B cell (primary cell): ENCODE results near the gene NOTCH1. TPM values are rescaled to one million over a fixed set of nuclear protein-coding genes. Genes with fewer than 3 reads are reported as not detected.

ENCODE experiments used
- ATAC-seq: fragments of 200-7000 bp; cut with Tn5 transposase; one replicate; pipeline ENCODE4 v1.10.0; 2021; ENCODE audit warnings: low read depth, mild to moderate bottlenecking, moderate number of reproducible peaks, moderate library complexity
- CTCF ChIA-PET: fragments of 350-600 bp; sonication (Branson Sonifier 250); formaldehyde crosslinking; loops from one replicate; lab custom pipeline; 2021; ENCODE audit warnings: antibody characterized with exemption, inconsistent platforms; lab: Charles Lee
- POLR2A ChIA-PET: fragments of 350-600 bp; sonication (Branson Sonifier 250); formaldehyde crosslinking; loops from one replicate; lab custom pipeline; 2021; ENCODE audit warnings: antibody characterized with exemption; lab: Charles Lee
- DNase-seq: peaks from one replicate; pipeline ENCODE4 v3.0.0; 2013
- H2AFZ ChIP-seq: 2 replicates; pipeline ENCODE4 v1.6.1; 2012; ENCODE audit warnings: mild to moderate bottlenecking, low read depth, low read length; ENCODE audit not compliant: insufficient read depth, poor library complexity, severe bottlenecking
- H3K27ac ChIP-seq, 2 donors: 1 replicate in 1 of 2; 2 replicates in 1 of 2; pipeline ENCODE4 v1.5.1; 2012 to 2013; ENCODE audit warnings: low read length in 2 of 2, mild to moderate bottlenecking in 2 of 2, moderate library complexity in 1 of 2
- H3K27me3 ChIP-seq, 4 experiments: fragments of 200-600 bp in 1 of 4; sonication (generic) in 1 of 4; replicated peaks in 1 of 4; 1 replicate in 2 of 4; 2 replicates in 2 of 4; pipeline versions ENCODE4 v1.6.1 to v1.7.0; 2013 to 2016; ENCODE audit warnings: low read length in 3 of 4, mild to moderate bottlenecking in 2 of 4, mixed read lengths in 1 of 4, moderate library complexity in 1 of 4; ENCODE audit not compliant: insufficient read depth in 4 of 4, control insufficient read depth in 3 of 4; ENCODE audit errors: control extremely low read depth in 1 of 4
- H3K36me3 ChIP-seq, 2 experiments: replicated peaks in 1 of 2; 1 replicate in 1 of 2; 2 replicates in 1 of 2; pipeline versions ENCODE4 v1.6.1 to v1.7.1; 2013; ENCODE audit warnings: low read length in 1 of 2; ENCODE audit not compliant: insufficient read depth in 2 of 2, control insufficient read depth in 1 of 2; ENCODE audit errors: control extremely low read depth in 1 of 2, extremely low read depth in 1 of 2
- H3K4me1 ChIP-seq, 2 donors: fragments of 200-600 bp in 1 of 2; sonication (generic) in 1 of 2; 1 replicate in 1 of 2; 2 replicates in 1 of 2; pipeline versions ENCODE4 v1.5.1 to v1.6.1; 2013 to 2017; ENCODE audit warnings: low read length in 2 of 2; ENCODE audit not compliant: control insufficient read depth in 2 of 2, insufficient read depth in 2 of 2
- H3K4me2 ChIP-seq: replicated peaks from 2 replicates; pipeline ENCODE3; 2012; ENCODE audit warnings: mild to moderate bottlenecking, low read depth, low read length; ENCODE audit not compliant: poor library complexity, severe bottlenecking
- H3K4me3 ChIP-seq, 5 experiments: fragments of 200-600 bp in 1 of 5; sonication (generic) in 1 of 5; 1 replicate in 3 of 5; 2 replicates in 2 of 5; pipeline versions ENCODE4 v1.5.1 to v1.7.0; 2011 to 2016; ENCODE audit warnings: low read length in 4 of 5, mild to moderate bottlenecking in 4 of 5, low read depth in 2 of 5, control low read depth in 1 of 5, moderate library complexity in 1 of 5; ENCODE audit not compliant: insufficient read depth in 1 of 5; ENCODE audit errors: control extremely low read depth in 1 of 5, extremely low read depth in 1 of 5
- H3K79me2 ChIP-seq: fragments of 200-600 bp; sonication (generic); one replicate; pipeline ENCODE4 v1.6.0; 2016; ENCODE audit warnings: low read length; ENCODE audit not compliant: control insufficient read depth, insufficient read depth
- H3K9ac ChIP-seq: fragments of 200-600 bp; sonication (generic); 2 replicates; pipeline ENCODE4 v1.6.1; 2017; ENCODE audit warnings: mild to moderate bottlenecking, low read length, moderate library complexity
- H3K9me3 ChIP-seq, 3 donors: one replicate each; pipeline versions ENCODE4 v1.6.1 to v1.7.1; 2013; ENCODE audit warnings: low read length in 2 of 3; ENCODE audit not compliant: control insufficient read depth in 2 of 3, insufficient read depth in 1 of 3; ENCODE audit errors: control extremely low read depth in 1 of 3
- H4K20me1 ChIP-seq: 2 replicates; pipeline ENCODE4 v1.6.0; 2012; ENCODE audit warnings: mild to moderate bottlenecking, low read length; ENCODE audit not compliant: insufficient read depth, control insufficient read depth, poor library complexity, severe bottlenecking
- H3K27ac Mint-ChIP-seq: one replicate; pipeline ENCODE4 v1.8.0; 2021; ENCODE audit warnings: mixed read lengths
- H3K27me3 Mint-ChIP-seq: one replicate; pipeline ENCODE4 v1.8.0; 2021; ENCODE audit warnings: mixed read lengths
- H3K4me1 Mint-ChIP-seq: one replicate; pipeline ENCODE4 v1.8.0; 2021; ENCODE audit warnings: mixed read lengths
- H3K4me3 Mint-ChIP-seq: one replicate; pipeline ENCODE4 v1.8.0; 2021; ENCODE audit warnings: mixed read lengths
- H3K9me3 Mint-ChIP-seq: one replicate; pipeline ENCODE4 v1.8.0; 2022; ENCODE audit warnings: mixed read lengths; ENCODE audit not compliant: insufficient read depth
- CTCF ChIP-seq: fragments of 200-600 bp; IDR thresholded peaks from one replicate; pipeline ENCODE4 v1.8.0; 2022; ENCODE audit warnings: antibody characterized with exemption, mild to moderate bottlenecking
- EZH2 ChIP-seq: IDR thresholded peaks from 2 replicates; pipeline ENCODE4 v1.6.1; 2012; ENCODE audit warnings: borderline replicate concordance, low read depth, mild to moderate bottlenecking, moderate library complexity, low read length; ENCODE audit not compliant: insufficient read depth, poor library complexity, severe bottlenecking
- WGBS: methylation state at CpG from one replicate; pipeline ENCODE4 v1.1.5; 2013; ENCODE audit warnings: missing lambda C conversion rate; ENCODE audit not compliant: insufficient coverage; 5-methylcytosine and 5-hydroxymethylcytosine counted together
- intact Hi-C: fragments of 100-400 bp; cut with micrococcal nuclease; formaldehyde crosslinking; loops from one replicate; pipeline ENCODE4 v1.10.0; 2022
- polyA plus RNA-seq: library from polyadenylated mRNA; depleted of rRNA; stranded (reverse); fragments of >200 nt; gene quantifications from 2 replicates; pipeline ENCODE4 v1.2.3, GENCODE V29; 2012
- total RNA-seq, 2 donors: library from RNA; stranded (reverse); fragments of 120-200 nt in 1 of 2; gene quantifications; 1 replicate in 1 of 2; 2 replicates in 1 of 2; pipeline versions ENCODE4 v1.2.3 to v1.2.4, GENCODE V29; 2013 to 2022

The NOTCH1 gene
- total and polyA plus RNA-seq, 2 donors (not counting 1 experiment from before 2014, with no cell fraction given) = 16.6 to 38.5 TPM

- POLR2A ChIA-PET = no interaction called here
- no peaks in the 10 kb centered on the region for H3K9me3 Mint-ChIP-seq
- WGBS = 90% methylated on average over 20 of the region's 20 CpGs
Measured at GRCh38 chr9:136536051-136536720, 9.7 kb downstream of the NOTCH1 start.

More at GRCh38 chr9:136536051-136536720, 9.7 kb downstream of the NOTCH1 start:
- DNase-seq (no peak), ATAC-seq (no peak)
- Histone ChIP-seq H3K79me2 (peaks cover 77% of the 10 kb centered on the region), H3K4me1 (peaks cover 87 to 92% of the 10 kb centered on the region in 2 donors), H3K9ac (no peak overlapping the region), H3K4me3 (no peak overlapping the region), H2AFZ (no peak overlapping the region), H3K9me3 (no peaks in the 10 kb centered on the region), H4K20me1 (peaks cover 99% of the 10 kb centered on the region), H3K4me2 (peak overlapping the region; percentile 34), H3K36me3 (peaks cover 0 to 9% of the 10 kb centered on the region in 2 experiments), H3K27ac (no peak overlapping the region), H3K27me3 (no peaks in the 10 kb centered on the region)
- peak overlapping the region; percentile 10 for H3K27ac Mint-ChIP-seq
- H3K27me3 Mint-ChIP-seq = no peaks in the 10 kb centered on the region
- TF ChIP-seq EZH2 = no peak
- TF ChIP-seq CTCF = no peak
- H3K4me3 Mint-ChIP-seq = no peak overlapping the region
- intact Hi-C loops = no loop called here
- CTCF ChIA-PET = interaction anchor here (0.5 to 3.1 kb wide), 3 partner anchors 51 to 725 kb away, joined by 5 to 10 read pairs (median 5); no protein-coding TSS in a partner anchor
- peaks cover 79% of the 10 kb centered on the region for H3K4me1 Mint-ChIP-seq
